HG02885 (cell line): Measurements from ENCODE around the gene LRRTM2.
"Not testable (repeated sequence)": the region's sequence is repeated elsewhere in the genome, so short reads cannot be mapped to it uniquely, and the experiment has no call there.

Experiments used
- ATAC-seq: cut with Tn5 transposase; IDR thresholded peaks from one replicate; pipeline ENCODE4 v1.9.1; 2021; ENCODE audit warnings: mild to moderate bottlenecking; ENCODE audit not compliant: unreplicated experiment, poor library complexity

Gene LRRTM2

DNA sequence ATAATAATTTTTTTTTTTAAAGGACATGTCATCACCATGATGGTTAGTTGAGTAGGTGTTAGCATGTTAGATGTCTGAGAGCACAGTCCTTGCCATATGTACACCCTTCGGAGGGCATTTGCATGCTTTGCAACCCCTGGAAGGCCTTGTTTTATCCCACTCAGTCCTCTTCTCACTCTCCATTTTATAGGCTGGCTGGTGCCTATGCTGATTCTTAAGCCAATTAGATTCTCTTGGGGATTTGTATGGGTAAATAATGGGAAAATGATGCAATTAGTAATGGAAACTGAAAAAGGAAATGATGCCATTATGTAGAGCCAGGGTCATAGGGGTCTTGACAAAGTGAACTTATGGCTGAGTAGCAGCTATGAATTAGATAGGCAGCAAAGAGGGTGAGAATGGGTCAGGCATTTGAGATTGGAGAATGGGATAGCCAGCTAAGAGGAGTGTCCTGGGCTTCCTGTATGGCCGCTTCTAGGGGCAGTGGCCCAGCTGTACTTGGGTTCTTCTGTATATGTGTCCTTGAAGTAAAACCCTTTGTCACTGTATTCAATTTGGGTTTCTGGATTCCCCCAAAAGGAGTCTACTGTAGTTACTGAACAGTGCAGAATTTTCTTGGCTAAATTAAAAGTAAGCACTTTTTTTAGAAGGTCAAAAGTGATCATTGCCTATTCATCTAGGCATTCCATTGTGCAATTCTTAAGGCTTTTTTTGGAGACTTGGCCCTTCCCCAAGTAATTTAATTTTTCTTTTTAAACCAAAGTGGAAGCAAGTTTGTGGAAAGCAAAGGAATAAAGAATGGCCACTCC is 31.6 kb downstream of the LRRTM2 start:
- no peak for ATAC-seq

DNA sequence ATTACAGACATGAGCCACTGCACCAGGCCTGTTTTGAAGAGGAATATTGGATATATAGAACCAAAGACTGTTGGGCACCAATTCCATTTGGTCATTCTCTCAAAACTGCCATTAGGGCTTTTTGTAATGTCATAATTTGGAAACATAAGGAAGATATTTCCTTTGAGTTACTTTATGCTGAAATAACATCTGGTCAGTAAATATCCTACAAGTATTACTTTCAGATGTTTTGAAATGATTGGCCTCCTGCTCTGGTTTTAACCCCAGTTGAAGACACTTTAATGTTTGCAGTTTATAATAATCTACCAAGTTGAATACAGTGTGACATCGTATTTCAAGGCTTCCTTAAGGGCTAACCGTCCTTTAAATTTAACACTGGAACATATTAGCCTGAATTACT is 33.6 kb downstream of the LRRTM2 start:
- ATAC-seq = no peak

DNA sequence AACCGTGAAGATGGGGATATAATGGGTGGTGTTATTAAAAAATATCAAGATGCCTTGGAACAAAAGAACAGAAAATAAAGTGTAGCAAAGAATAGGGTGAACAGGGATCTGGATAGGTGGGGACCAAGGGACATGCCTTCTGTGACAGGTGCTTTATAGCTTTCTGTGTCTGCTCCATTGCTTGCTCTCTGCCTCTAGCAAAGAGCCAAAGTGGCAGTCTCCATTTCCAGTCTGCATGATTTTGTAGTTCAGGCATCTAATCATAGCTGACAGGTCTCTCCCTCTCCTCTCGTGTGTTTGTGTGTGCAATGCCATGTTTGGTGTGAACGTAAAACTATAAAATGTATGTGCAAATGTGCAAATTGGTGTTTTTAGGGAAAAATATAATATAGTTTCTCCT is 35.0 kb downstream of the LRRTM2 start:
- ATAC-seq = no peak

DNA sequence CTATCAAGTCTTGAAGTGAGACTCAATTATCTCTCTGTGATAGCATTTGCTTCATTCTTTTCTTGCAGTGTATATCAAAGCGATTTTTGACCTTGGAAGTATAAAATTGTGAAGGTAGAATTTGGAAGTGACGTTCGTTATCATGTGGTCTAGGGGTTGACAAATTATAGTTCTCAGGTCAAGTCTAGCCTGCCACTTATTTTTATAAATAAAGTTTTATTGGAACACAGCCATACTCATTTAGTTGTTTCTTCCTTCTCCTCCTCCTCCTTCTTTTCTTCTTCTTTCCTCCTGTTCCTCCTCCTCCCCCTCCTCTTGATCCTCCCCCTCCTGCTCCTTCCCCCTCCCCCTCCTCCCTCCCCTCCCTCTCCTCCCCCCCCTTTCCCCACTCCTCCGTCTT is 38.0 kb downstream of the LRRTM2 start:
- no peak for ATAC-seq

DNA sequence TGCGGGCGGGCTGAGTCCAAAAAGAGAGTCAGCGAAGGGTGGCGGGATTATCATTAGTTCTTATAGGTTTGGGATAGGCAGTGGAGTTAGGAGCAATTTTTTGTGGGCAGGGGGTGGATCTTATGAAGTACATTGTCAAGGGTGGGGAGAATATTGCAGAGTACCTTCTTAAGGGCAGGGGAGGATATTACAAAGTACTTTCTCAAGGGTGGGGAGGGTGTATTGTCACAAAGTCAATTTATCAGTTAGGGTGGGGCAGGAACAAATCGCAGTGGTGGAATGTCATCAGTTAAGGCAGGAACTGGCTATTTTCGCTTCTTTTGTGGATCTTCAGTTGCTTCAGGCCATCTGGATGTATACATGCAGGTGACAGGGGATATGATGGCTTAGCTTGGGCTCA is 40.3 kb downstream of the LRRTM2 start:
- not testable (repeated sequence) for ATAC-seq

DNA sequence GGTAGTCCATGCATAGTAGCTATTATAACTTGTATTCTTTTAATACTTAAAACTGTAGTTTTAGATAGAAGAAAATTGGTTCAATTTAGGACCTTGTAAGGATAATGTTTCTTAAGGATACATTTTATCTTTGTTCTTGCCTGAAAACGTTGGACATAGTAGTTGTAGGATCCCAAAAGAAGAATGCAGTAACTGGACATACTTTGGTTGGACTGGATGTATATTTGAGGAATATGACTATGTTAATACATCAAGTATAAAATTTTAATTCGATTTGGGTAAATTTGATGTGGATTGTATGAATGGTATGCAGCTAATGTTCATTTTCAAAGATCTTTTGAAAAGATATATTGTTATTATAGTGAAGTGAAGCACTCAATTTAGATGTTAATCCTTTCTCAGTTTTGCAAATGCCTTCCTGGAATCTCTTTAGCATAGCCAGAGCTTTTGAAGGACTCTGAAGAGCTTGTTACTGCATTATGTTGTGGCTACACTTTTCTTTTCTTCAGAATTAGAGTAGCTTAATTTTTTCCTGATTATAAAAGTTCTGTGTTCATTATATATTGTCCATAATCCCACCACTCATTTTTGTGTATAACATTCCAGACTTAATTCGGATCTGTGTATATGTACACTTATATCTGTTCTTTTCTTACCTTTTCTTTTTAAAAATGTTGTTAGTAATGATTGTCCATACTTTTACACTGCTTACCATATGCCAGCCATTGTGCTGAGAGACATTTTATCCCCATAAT is 41.2 kb downstream of the LRRTM2 start:
- ATAC-seq = no peak

DNA sequence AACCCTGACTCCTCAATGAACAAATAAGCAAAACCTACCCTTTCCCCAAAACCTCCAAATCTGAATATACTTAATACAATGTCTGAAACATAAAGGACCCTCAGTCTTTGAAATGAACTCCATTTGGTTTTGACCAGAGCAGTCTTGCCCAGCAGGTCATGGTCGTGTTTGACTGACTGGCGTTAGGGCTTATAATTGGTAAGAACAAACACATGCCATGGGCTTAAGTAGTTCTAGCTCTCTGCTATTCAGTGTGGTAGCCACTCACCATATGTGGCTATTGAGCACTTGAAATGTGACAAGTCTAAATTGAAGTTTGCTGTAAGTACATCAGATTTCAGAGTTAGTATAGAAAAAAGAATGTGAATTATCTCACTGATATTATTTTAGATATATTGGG is 42.1 kb downstream of the LRRTM2 start:
- no peak for ATAC-seq

DNA sequence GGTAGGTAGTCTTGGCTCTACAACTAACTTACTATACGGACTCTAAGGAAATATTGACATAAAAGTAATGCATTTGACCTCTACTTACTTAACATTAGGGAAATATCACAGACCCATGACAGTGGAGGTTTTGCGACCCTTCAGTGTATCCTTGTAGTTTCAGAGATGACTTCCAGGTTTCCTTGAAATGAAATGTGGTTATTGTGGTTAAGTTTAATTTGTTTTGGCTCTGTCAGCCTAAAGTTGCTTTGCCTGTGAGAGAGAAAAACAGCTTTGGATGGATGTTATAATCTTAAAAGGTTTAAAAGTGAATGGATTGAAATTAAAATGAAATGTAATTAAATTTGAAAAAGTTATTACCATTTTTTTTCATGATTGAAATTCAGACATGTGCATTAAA is 42.9 kb downstream of the LRRTM2 start:
- no peak for ATAC-seq

DNA sequence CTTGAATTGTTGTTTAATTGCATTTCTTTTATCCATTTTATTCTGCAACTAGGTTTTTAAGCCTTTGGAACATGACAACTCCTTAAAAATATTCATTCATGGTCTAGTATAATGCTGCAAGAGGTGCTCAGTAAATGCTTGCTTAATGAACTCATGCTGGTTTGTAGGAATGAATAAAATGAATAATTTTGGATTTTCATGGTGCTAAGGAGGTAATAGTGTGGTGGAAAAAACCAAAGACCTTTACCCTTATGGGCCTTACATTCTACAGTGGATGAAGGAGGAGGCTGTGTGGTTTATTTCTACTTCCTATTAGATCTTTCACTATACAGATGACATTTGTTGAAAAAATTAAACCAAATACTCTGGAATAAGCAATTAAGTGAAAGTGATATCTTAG is 43.4 kb downstream of the LRRTM2 start:
- no peak for ATAC-seq

DNA sequence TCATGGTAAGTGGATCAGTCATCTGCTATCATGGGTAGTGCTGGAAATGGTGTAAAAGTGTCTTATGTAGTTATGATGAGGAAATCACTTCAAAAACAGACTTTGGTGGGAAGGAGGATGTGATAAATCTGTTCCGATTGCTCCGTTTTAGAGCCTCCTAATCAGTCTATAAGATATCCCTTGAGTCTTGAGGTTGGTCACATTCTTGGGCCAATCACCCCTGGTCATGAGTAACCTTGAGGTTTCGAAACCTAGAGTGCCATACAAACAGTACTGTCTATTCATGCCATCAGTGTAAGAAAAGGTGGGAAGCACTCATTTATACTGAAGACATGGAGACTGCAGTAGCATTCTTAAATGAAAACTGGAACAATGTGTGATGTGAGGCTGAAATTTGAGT is 45.8 kb downstream of the LRRTM2 start:
- no peak for ATAC-seq

DNA sequence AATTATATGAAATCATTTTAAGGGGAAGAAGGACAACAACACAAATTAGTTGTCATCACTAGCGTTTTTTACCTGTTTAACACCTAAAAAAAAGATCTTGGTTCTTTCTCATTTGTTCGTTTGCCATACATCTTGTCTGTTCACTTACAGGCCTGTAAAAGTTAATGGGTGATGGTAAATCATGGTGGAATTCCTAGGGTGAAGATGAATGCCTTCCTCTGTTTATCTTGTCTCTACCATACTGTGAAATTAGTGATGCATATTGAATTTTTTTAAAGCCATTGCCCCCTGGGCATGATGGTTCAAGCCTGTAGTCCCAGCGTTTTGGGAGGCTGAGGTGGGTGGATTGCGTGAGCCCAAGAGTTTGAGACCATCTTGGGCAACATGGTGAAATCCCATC is 46.6 kb downstream of the LRRTM2 start:
- no peak for ATAC-seq

DNA sequence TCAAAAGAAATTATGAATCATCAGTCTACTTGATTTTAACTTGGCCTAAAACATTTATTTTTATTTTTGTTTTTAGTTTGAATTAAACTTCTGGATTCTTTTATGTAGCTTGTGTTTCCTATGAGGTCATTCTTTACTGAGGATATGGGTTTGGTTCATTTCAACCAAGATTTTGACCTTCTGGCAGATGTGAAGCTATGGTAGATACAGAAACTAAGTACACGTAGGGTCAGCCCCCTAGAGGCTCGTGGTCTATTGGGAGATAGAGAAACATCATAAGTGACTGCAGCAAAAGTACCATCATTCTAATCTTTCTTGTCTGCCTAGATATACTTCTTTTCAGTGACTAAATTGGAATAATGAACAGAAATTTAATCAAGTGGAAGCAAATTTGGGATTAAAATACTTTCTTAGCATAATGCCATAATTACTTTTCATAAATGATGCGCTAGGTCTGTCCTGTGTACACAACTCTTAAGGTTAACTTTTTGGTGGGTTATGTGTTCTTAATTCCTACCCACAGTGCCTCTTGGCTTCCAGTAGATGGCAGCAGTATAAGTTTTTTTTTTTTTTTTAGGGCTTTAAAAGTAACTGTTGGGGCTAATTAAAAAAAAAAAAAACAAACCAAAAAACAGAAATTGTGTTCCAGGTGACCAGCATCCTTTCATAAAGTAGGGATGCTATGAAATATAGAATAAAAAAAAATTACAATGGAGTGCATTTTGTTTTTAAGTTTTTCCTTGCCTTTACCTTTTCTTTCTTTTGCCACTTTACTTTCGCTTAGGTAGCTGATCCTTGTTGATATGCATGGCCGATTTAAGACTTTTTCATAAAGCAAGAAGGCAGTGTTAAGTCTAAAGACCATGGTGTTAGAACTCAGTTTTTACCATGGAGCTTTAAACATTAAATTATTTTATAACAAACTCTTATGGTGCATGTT is 49.9 kb downstream of the LRRTM2 start:
- ATAC-seq = no peak

DNA sequence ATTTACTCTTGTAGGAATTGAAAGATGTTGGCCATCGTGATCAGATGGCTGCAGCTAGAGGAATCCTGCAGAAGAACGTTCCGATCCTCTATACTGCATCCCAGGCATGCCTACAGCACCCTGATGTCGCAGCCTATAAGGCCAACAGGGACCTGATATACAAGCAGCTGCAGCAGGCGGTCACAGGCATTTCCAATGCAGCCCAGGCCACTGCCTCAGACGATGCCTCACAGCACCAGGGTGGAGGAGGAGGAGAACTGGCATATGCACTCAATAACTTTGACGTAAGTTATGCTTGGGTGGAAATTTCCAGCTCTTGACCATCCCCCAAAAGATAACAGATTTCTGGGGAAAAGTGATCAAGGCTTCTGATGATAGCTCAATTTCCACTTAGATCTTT is 50.6 kb downstream of the LRRTM2 start:
- no peak for ATAC-seq

DNA sequence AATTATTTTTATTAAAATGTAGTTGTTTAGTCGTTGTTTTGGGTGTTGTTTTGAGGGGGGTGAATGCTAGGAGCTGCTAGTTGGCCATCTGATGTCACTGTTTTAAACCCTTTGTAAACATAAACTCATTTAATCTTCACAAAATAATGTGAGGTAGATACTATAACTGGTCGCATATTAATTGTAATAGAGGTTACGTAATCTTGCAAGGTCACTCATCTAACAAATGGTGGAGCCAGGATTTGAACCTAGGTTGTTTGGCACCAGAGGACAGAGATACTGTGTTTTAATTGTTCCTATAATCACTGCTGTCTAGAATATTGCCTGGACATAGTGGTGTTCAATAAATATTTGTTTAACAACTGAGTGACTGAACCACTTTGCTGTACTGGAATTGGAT is 54.4 kb downstream of the LRRTM2 start:
- no peak for ATAC-seq

DNA sequence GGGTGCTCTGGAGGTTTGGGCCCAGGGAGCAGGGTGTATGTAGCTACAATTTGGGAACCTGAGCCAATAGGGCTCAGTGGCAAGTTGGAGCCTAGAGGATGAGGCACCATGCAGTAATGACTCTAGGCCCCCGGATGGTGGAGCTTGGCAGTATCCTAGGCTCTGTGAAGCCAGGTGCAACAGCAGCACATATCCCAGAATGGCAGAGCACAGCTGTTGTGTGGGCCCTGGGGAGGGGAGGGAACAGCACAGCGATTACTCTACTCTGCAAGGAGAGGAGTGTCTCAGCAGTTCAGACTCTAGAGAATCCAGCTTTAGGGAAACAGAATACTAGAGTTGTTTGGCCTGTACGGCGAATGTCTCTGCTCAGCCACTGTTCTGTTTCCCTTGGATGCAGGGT is 56.1 kb downstream of the LRRTM2 start:
- ATAC-seq = no peak
